GM23338 (cell line): ENCODE data around the gene COIL.

ENCODE experiments used
- CTCF ChIP-seq, 2 experiments: fragments of 200-600 bp in 1 of 2; sonication (generic) in 1 of 2; conservative IDR thresholded peaks; 2 replicates each; pipeline versions ENCODE4 v1.5.1 to v1.6.1; 2016 to 2017; ENCODE audit warnings: antibody characterized with exemption in 2 of 2, low read depth in 2 of 2, mild to moderate bottlenecking in 2 of 2, moderate library complexity in 1 of 2
- ETS1 ChIP-seq: IDR thresholded peaks from 2 replicates; pipeline ENCODE4 v1.6.1; 2016; ENCODE audit warnings: antibody characterized with exemption
- EZH2 ChIP-seq: fragments of 200-600 bp; sonication (generic); IDR thresholded peaks from one replicate; pipeline ENCODE4 v1.8.0; 2017; ENCODE audit warnings: antibody characterized with exemption, mild to moderate bottlenecking, low read depth; ENCODE audit not compliant: unreplicated experiment
- EZH2phosphoT487 ChIP-seq: fragments of 200-600 bp; sonication (generic); IDR thresholded peaks from one replicate; pipeline ENCODE4 v1.8.1; 2018; ENCODE audit warnings: antibody characterized with exemption; ENCODE audit not compliant: unreplicated experiment
- REST ChIP-seq: IDR thresholded peaks from one replicate; pipeline ENCODE4 v1.6.1; 2018; ENCODE audit warnings: antibody characterized with exemption; ENCODE audit not compliant: unreplicated experiment
- STAT1 ChIP-seq: IDR thresholded peaks from one replicate; pipeline ENCODE4 v1.6.1; 2016; ENCODE audit warnings: antibody characterized with exemption; ENCODE audit not compliant: unreplicated experiment
- ZNF331 ChIP-seq: fragments of 250-450 bp; sonication (Bioruptor Pico); IDR thresholded peaks from 2 replicates; pipeline ENCODE4 v1.5.0; 2020; ENCODE audit warnings: low read depth, mild to moderate bottlenecking, moderate library complexity
- ZNF462 ChIP-seq: fragments of 250-450 bp; sonication (Bioruptor Pico); IDR thresholded peaks from 2 replicates; pipeline ENCODE4 v1.5.0; 2020; ENCODE audit warnings: mild to moderate bottlenecking, moderate library complexity

GRCh38 chr17:56972111-56972730, 11.4 kb upstream of the COIL start:
- TF ChIP-seq EZH2phosphoT487, result no peak
- TF ChIP-seq CTCF (conservative IDR thresholded peaks at IDR 0.05; ENCODE audit: low read depth in 2 of 2), result no peak
- no peak for TF ChIP-seq REST
- TF ChIP-seq ETS1, result no peak
- TF ChIP-seq STAT1, result no peak
- no peak for TF ChIP-seq ZNF331 (CRISPR knock-in tag)
- TF ChIP-seq ZNF462 (CRISPR knock-in tag), result no peak
- TF ChIP-seq EZH2, result no peak
